ENCODE data around the gene CDC123.
"Not testable (repeated sequence)": the region's sequence is repeated elsewhere in the genome, so short reads cannot be mapped to it uniquely, and the experiment has no call there.

CDC123 gene

GRCh38 chr10:12252882-12253546 lies 57.0 kb downstream of the CDC123 start:
- Histone ChIP-seq H3K9ac (ENCODE audit: low read length in 2 of 2) (no peak overlapping the region), H3K4me3 (ENCODE audit: low read length in 2 of 2) (no peak overlapping the region)

GRCh38 chr10:12255048-12255447 lies 59.1 kb downstream of the CDC123 start:
- H3K4me1 ChIP-seq (ENCODE audit: control insufficient read depth, insufficient read depth, low read length), result no peaks in the 10 kb centered on the region

More at GRCh38 chr10:12252882-12253546, 57.0 kb downstream of the CDC123 start:
- Histone ChIP-seq H3K36me3 (ENCODE audit: control insufficient read depth in 2 of 2, insufficient read depth in 2 of 2, low read length in 2 of 2) (peaks cover 3 to 12% of the 10 kb centered on the region in 2 donors), H3K27me3 (ENCODE audit: control insufficient read depth in 1 of 2, insufficient read depth in 2 of 2, low read length in 2 of 2) (no peaks in the 10 kb centered on the region), H3K9me3 (ENCODE audit: control insufficient read depth in 2 of 2, low read length in 2 of 2) (no peaks in the 10 kb centered on the region), H3K4me1 (ENCODE audit: control insufficient read depth, insufficient read depth, low read length) (no peaks in the 10 kb centered on the region), H3K27ac (ENCODE audit: low read length) (no peak overlapping the region)

GRCh38 chr10:12259988-12260387 lies 64.0 kb downstream of the CDC123 start:
- Histone ChIP-seq H3K4me1 (ENCODE audit: control insufficient read depth, insufficient read depth, low read length) (peaks cover 6% of the 10 kb centered on the region), H3K4me3 (ENCODE audit: low read length in 2 of 2) (no peak overlapping the region), H3K27me3 (ENCODE audit: control insufficient read depth in 1 of 2, insufficient read depth in 2 of 2, low read length in 2 of 2) (no peaks in the 10 kb centered on the region), H3K27ac (ENCODE audit: low read length) (no peak overlapping the region), H3K9me3 (ENCODE audit: control insufficient read depth in 2 of 2, low read length in 2 of 2) (no peaks in the 10 kb centered on the region), H3K9ac (ENCODE audit: low read length in 2 of 2) (no peak overlapping the region), H3K36me3 (ENCODE audit: control insufficient read depth in 2 of 2, insufficient read depth in 2 of 2, low read length in 2 of 2) (no peaks in the 10 kb centered on the region)

More at GRCh38 chr10:12255048-12255447, 59.1 kb downstream of the CDC123 start:
- Histone ChIP-seq H3K4me3 (ENCODE audit: low read length in 2 of 2) (no peak overlapping the region), H3K9ac (ENCODE audit: low read length in 2 of 2) (no peak overlapping the region), H3K27ac (ENCODE audit: low read length) (peak overlapping the region; percentile 46), H3K36me3 (ENCODE audit: control insufficient read depth in 2 of 2, insufficient read depth in 2 of 2, low read length in 2 of 2) (peaks cover 3 to 8% of the 10 kb centered on the region in 2 donors), H3K9me3 (ENCODE audit: control insufficient read depth in 2 of 2, low read length in 2 of 2) (no peaks in the 10 kb centered on the region), H3K27me3 (ENCODE audit: control insufficient read depth in 1 of 2, insufficient read depth in 2 of 2, low read length in 2 of 2) (no peaks in the 10 kb centered on the region)

GRCh38 chr10:12262278-12262981 lies 66.4 kb downstream of the CDC123 start:
- H3K27ac ChIP-seq (ENCODE audit: low read length), result no peak overlapping the region
- H3K36me3 ChIP-seq (ENCODE audit: control insufficient read depth in 2 of 2, insufficient read depth in 2 of 2, low read length in 2 of 2), result no peaks in the 10 kb centered on the region
- H3K4me3 ChIP-seq (ENCODE audit: low read length in 2 of 2), result no peak overlapping the region

GRCh38 chr10:12264204-12264940 lies 68.4 kb downstream of the CDC123 start:
- peak overlapping the region; percentile 55 for H3K27ac ChIP-seq (ENCODE audit: low read length)
- H3K4me3 ChIP-seq (ENCODE audit: low read length in 2 of 2), result peak overlapping the region; percentile 75 to 81

More at GRCh38 chr10:12262278-12262981, 66.4 kb downstream of the CDC123 start:
- Histone ChIP-seq H3K9me3 (ENCODE audit: control insufficient read depth in 2 of 2, low read length in 2 of 2) (no peaks in the 10 kb centered on the region), H3K9ac (ENCODE audit: low read length in 2 of 2) (no peak overlapping the region), H3K27me3 (ENCODE audit: control insufficient read depth in 1 of 2, insufficient read depth in 2 of 2, low read length in 2 of 2) (no peaks in the 10 kb centered on the region), H3K4me1 (ENCODE audit: control insufficient read depth, insufficient read depth, low read length) (peaks cover 11% of the 10 kb centered on the region)

GRCh38 chr10:12269056-12269455 lies 73.1 kb downstream of the CDC123 start:
- no peaks in the 10 kb centered on the region for H3K27me3 ChIP-seq (ENCODE audit: control insufficient read depth in 1 of 2, insufficient read depth in 2 of 2, low read length in 2 of 2)
- no peak overlapping the region for H3K27ac ChIP-seq (ENCODE audit: low read length)
- H3K36me3 ChIP-seq (ENCODE audit: control insufficient read depth in 2 of 2, insufficient read depth in 2 of 2, low read length in 2 of 2), result no peaks in the 10 kb centered on the region
- H3K9me3 ChIP-seq (ENCODE audit: control insufficient read depth in 2 of 2, low read length in 2 of 2), result no peaks in the 10 kb centered on the region
- no peak overlapping the region for H3K4me3 ChIP-seq (ENCODE audit: low read length in 2 of 2)
- peaks cover 20% of the 10 kb centered on the region for H3K4me1 ChIP-seq (ENCODE audit: control insufficient read depth, insufficient read depth, low read length)
- H3K9ac ChIP-seq (ENCODE audit: low read length in 2 of 2), result no peak overlapping the region

More at GRCh38 chr10:12264204-12264940, 68.4 kb downstream of the CDC123 start:
- Histone ChIP-seq H3K9ac (ENCODE audit: low read length in 2 of 2) (peak overlapping the region; percentile 42 to 55), H3K27me3 (ENCODE audit: control insufficient read depth in 1 of 2, insufficient read depth in 2 of 2, low read length in 2 of 2) (no peaks in the 10 kb centered on the region), H3K9me3 (ENCODE audit: control insufficient read depth in 2 of 2, low read length in 2 of 2) (no peaks in the 10 kb centered on the region), H3K4me1 (ENCODE audit: control insufficient read depth, insufficient read depth, low read length) (peaks cover 11% of the 10 kb centered on the region), H3K36me3 (ENCODE audit: control insufficient read depth in 2 of 2, insufficient read depth in 2 of 2, low read length in 2 of 2) (no peaks in the 10 kb centered on the region)

GRCh38 chr10:12271210-12271540 lies 75.2 kb downstream of the CDC123 start:
- H3K4me3 ChIP-seq (ENCODE audit: low read length in 2 of 2), result peak overlapping the region in 1 of 2 donors; percentile 8
- no peak overlapping the region for H3K27ac ChIP-seq (ENCODE audit: low read length)
- H3K9me3 ChIP-seq (ENCODE audit: control insufficient read depth in 2 of 2, low read length in 2 of 2), result no peaks in the 10 kb centered on the region
- H3K9ac ChIP-seq (ENCODE audit: low read length in 2 of 2), result peak overlapping the region in 1 of 2 donors; percentile 13
- peaks cover 10% of the 10 kb centered on the region for H3K4me1 ChIP-seq (ENCODE audit: control insufficient read depth, insufficient read depth, low read length)
- no peaks in the 10 kb centered on the region for H3K27me3 ChIP-seq (ENCODE audit: control insufficient read depth in 1 of 2, insufficient read depth in 2 of 2, low read length in 2 of 2)
- no peaks in the 10 kb centered on the region for H3K36me3 ChIP-seq (ENCODE audit: control insufficient read depth in 2 of 2, insufficient read depth in 2 of 2, low read length in 2 of 2)

- H3K9me3 ChIP-seq (ENCODE audit: control insufficient read depth in 2 of 2, low read length in 2 of 2); H3K27me3 ChIP-seq (ENCODE audit: control insufficient read depth in 1 of 2, insufficient read depth in 2 of 2, low read length in 2 of 2); H3K4me1 ChIP-seq (ENCODE audit: control insufficient read depth, insufficient read depth, low read length); H3K36me3 ChIP-seq (ENCODE audit: control insufficient read depth in 2 of 2, insufficient read depth in 2 of 2, low read length in 2 of 2); H3K9ac ChIP-seq (ENCODE audit: low read length in 2 of 2); H3K4me3 ChIP-seq (ENCODE audit: low read length in 2 of 2); H3K27ac ChIP-seq (ENCODE audit: low read length): not testable (repeated sequence)
Observed at GRCh38 chr10:12277862-12278261, 81.9 kb downstream of the CDC123 start.

GRCh38 chr10:12279281-12279680 lies 83.3 kb downstream of the CDC123 start:
- H3K9me3 ChIP-seq (ENCODE audit: control insufficient read depth in 2 of 2, low read length in 2 of 2), result no peaks in the 10 kb centered on the region
- no peak overlapping the region for H3K4me3 ChIP-seq (ENCODE audit: low read length in 2 of 2)
- no peaks in the 10 kb centered on the region for H3K36me3 ChIP-seq (ENCODE audit: control insufficient read depth in 2 of 2, insufficient read depth in 2 of 2, low read length in 2 of 2)
- no peak overlapping the region for H3K9ac ChIP-seq (ENCODE audit: low read length in 2 of 2)
- H3K27ac ChIP-seq (ENCODE audit: low read length), result no peak overlapping the region
- H3K4me1 ChIP-seq (ENCODE audit: control insufficient read depth, insufficient read depth, low read length), result no peaks in the 10 kb centered on the region
- no peaks in the 10 kb centered on the region for H3K27me3 ChIP-seq (ENCODE audit: control insufficient read depth in 1 of 2, insufficient read depth in 2 of 2, low read length in 2 of 2)

GRCh38 chr10:12287772-12288171 lies 91.8 kb downstream of the CDC123 start:
- Histone ChIP-seq H3K4me3 (ENCODE audit: low read length in 2 of 2) (no peak overlapping the region), H3K36me3 (ENCODE audit: control insufficient read depth in 2 of 2, insufficient read depth in 2 of 2, low read length in 2 of 2) (no peaks in the 10 kb centered on the region), H3K9ac (ENCODE audit: low read length in 2 of 2) (no peak overlapping the region), H3K4me1 (ENCODE audit: control insufficient read depth, insufficient read depth, low read length) (no peaks in the 10 kb centered on the region), H3K27me3 (ENCODE audit: control insufficient read depth in 1 of 2, insufficient read depth in 2 of 2, low read length in 2 of 2) (no peaks in the 10 kb centered on the region), H3K27ac (ENCODE audit: low read length) (no peak overlapping the region), H3K9me3 (ENCODE audit: control insufficient read depth in 2 of 2, low read length in 2 of 2) (no peaks in the 10 kb centered on the region)
